ENCODE data around the gene UCN2.
A peak's percentile ranks its signal among the peaks of the same experiment; 100 is the strongest.

UCN2 gene

GRCh38 chr3:48563382-48563918 is at the start of gene UCN2:
TSS of gene UCN2 (minus strand) at chr3:48563781. CDS start at chr3:48563124, 657 bp downstream.
- peak; percentile 63 for DNase-seq

GRCh38 chr3:48612309-48612708 is 48.7 kb upstream of the UCN2 start:
- no peak for DNase-seq

- DNase-seq, result peak; percentile 90
Observed at GRCh38 chr3:48609088-48610005, 45.8 kb upstream of the UCN2 start, which contains the start of gene UQCRC1. TSS of gene UQCRC1 (minus strand) at chr3:48609646. CDS start at chr3:48609620, 26 bp downstream.

GRCh38 chr3:48607519-48607918 is 43.9 kb upstream of the UCN2 start:
- no peak for DNase-seq

- no peak for DNase-seq
Observed at GRCh38 chr3:48601622-48601994, 38.0 kb upstream of the UCN2 start.

GRCh38 chr3:48600711-48601621 is 37.4 kb upstream of the UCN2 start:
- no peak for DNase-seq

GRCh38 chr3:48599509-48600285 is 36.1 kb upstream of the UCN2 start:
- no peak for DNase-seq

GRCh38 chr3:48599077-48599501 is 35.5 kb upstream of the UCN2 start:
- DNase-seq, result peak; percentile 70

GRCh38 chr3:48598323-48599076 is 34.9 kb upstream of the UCN2 start:
- DNase-seq, result peak; percentile 95

- DNase-seq, result no peak
Observed at GRCh38 chr3:48597408-48597800, 33.8 kb upstream of the UCN2 start.

- no peak for DNase-seq
Observed at GRCh38 chr3:48596676-48597407, 33.3 kb upstream of the UCN2 start.

- no peak for DNase-seq
Observed at GRCh38 chr3:48596157-48596556, 32.6 kb upstream of the UCN2 start.

GRCh38 chr3:48595526-48596121 is 32.0 kb upstream of the UCN2 start:
- peak; percentile 73 for DNase-seq

GRCh38 chr3:48595075-48595525 is 31.5 kb upstream of the UCN2 start, which contains the start of gene COL7A1:
TSS of gene COL7A1 (minus strand) at chr3:48595329. CDS start at chr3:48595159, 170 bp downstream.
- DNase-seq, result no peak

- no peak for DNase-seq
Observed at GRCh38 chr3:48594417-48595049, 31.0 kb upstream of the UCN2 start.

- DNase-seq, result no peak
Observed at GRCh38 chr3:48593337-48593736, 29.8 kb upstream of the UCN2 start.

- no peak for DNase-seq
Observed at GRCh38 chr3:48592519-48593087, 29.0 kb upstream of the UCN2 start.

GRCh38 chr3:48591886-48592518 is 28.4 kb upstream of the UCN2 start:
- no peak for DNase-seq

- DNase-seq, result no peak
Observed at GRCh38 chr3:48591436-48591835, 27.9 kb upstream of the UCN2 start.

All from NCI-H69 (cell line).